Stimulated activated naive CD8-positive, alpha-beta T cell treated with anti-CD3 and anti-CD28 coated beads, Interleukin-15, Interleukin-2, amounts not matched to agents 100 ng/mL and 50 ng/mL, for 24 hours (primary cell): Measurements from ENCODE around the gene KIF13A.
"Not testable (repeated sequence)": the region's sequence is repeated elsewhere in the genome, so short reads cannot be mapped to it uniquely, and the experiment has no call there.

Experiments
- H3K27ac Mint-ChIP-seq: one replicate; pipeline ENCODE4 v1.8.0; 2021; ENCODE audit warnings: mild to moderate bottlenecking, mixed read lengths
- H3K27me3 Mint-ChIP-seq: one replicate; pipeline ENCODE4 v1.8.0; 2021; ENCODE audit warnings: mixed read lengths
- H3K36me3 Mint-ChIP-seq: one replicate; pipeline ENCODE4 v1.8.0; 2021; ENCODE audit warnings: low read depth, mixed read lengths
- H3K4me1 Mint-ChIP-seq: one replicate; pipeline ENCODE4 v1.8.0; 2021; ENCODE audit warnings: low read depth, mixed read lengths
- H3K4me3 Mint-ChIP-seq: one replicate; pipeline ENCODE4 v1.8.0; 2021; ENCODE audit warnings: mild to moderate bottlenecking, mixed read lengths
- H3K9me3 Mint-ChIP-seq: one replicate; pipeline ENCODE4 v1.8.0; 2021; ENCODE audit warnings: mixed read lengths

The KIF13A gene

DNA sequence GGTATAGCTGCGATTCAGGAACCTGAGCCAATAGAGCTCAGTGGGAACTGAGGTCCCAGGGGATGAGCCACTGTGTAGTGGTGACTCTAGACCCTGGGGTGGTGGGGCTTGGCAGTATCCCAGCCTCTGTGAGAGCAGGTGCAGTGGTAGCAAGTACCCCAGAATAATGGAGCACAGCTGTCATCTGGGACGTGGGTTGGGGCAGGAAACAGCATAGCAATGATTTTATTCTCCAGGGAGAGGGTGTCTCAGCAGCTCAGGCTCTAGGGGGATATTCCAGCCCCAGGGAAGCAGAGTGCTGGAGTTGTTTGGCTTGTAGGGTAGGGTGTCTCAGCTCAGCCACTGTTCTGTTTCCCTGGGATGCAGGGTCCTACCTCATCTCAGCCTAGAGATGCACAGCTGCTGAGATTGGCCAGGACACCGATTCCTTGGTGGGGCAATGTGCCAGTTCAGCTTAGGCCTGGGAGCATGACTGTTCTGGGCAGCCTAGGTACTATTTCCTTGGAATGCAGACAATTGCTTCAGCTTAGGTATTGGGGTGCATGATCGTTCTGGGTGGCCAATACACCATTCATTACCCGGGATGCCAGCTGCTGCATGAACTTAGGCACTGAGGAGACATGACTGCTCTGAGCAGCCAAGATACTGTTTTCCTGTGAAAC is 246.7 kb downstream of the KIF13A start:
- H3K9me3 Mint-ChIP-seq = peaks cover 14% of the 10 kb centered on the region
- no peaks in the 10 kb centered on the region for H3K4me1 Mint-ChIP-seq
- no peaks in the 10 kb centered on the region for H3K27me3 Mint-ChIP-seq
- no peak overlapping the region for H3K4me3 Mint-ChIP-seq
- H3K27ac Mint-ChIP-seq = no peak overlapping the region
- peaks cover 6% of the 10 kb centered on the region for H3K36me3 Mint-ChIP-seq

DNA sequence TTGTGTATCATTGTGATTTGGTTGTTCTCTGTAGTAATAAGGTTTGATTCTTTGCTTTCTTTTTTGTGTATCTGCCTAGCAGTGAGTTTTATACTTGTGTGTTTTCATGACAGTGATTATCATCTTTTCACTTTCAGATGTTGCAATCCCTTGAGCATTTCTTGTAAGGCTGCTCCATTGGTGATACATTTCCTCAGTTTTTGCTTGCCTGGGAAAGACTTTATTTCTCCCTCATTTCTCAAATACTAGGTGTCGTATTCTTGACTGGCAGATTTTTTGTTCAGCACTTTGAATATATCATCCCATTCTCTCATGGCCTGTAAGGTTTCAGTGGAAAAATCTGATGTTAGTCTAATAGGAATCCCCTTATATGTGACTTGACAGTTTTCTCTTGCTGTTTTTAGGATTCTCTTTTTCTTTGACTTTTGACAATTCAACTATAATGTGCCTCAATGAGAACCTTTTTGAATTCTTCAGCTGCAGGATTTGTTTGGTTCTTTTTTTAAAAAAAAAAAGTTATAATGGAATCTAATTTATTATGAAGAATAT is 249.7 kb downstream of the KIF13A start:
- Mint-ChIP-seq H3K36me3 (peaks cover 6% of the 10 kb centered on the region), H3K27ac (no peak overlapping the region), H3K9me3 (peaks cover 14% of the 10 kb centered on the region), H3K4me3 (no peak overlapping the region), H3K27me3 (no peaks in the 10 kb centered on the region), H3K4me1 (no peaks in the 10 kb centered on the region)

DNA sequence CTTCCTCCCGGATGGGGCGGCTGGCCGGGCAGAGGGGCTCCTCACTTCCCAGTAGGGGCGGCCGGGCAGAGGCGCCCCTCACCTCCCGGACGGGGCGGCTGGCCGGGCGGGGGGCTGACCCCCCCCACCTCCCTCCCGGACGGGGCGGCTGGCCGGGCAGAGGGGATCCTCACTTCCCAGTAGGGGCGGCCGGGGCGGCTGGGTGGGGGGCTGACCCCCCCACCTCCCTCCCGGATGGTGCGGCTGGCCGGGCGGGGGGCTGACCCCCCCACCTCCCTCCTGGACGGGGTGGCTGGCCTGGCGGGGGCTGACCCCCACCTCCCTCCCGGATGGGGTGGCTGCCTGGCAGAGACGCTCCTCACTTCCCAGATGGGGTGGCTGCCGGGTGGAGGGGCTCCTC is 252.1 kb downstream of the KIF13A start:
- not testable (repeated sequence) for H3K4me1 Mint-ChIP-seq, H3K27me3 Mint-ChIP-seq, H3K36me3 Mint-ChIP-seq, H3K4me3 Mint-ChIP-seq, H3K27ac Mint-ChIP-seq
- peaks cover 14% of the 10 kb centered on the region for H3K9me3 Mint-ChIP-seq

DNA sequence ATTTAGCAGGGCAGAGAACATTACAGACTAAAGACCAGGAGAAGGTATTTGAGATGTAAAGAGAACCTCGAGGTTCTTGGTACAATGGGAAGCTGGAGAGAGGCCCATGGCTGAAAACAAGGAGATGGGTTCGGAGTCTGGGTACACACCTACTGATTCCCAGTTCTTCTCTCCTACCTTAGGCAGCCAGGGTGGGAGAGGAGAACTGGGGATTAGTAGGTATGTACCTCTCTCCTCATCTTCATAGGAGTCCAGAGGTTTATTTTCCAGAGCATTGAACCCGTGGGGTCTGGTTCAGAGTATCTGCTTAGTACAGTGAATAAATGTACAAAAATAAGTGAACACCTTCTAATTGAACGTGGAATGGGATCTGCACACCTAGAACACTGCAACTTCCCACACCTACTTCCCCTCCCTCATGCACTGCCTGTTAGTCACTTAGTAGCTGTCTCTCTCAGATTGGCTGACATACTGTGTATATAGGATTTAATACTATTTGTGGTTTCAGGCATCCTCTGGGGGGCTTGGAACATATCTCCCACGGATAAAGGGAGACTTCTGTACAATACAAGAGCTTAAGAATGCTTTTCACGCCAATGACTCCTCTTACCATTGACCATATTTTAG is 257.2 kb downstream of the KIF13A start:
- H3K27me3 Mint-ChIP-seq = no peaks in the 10 kb centered on the region
- H3K4me1 Mint-ChIP-seq = no peaks in the 10 kb centered on the region
- H3K4me3 Mint-ChIP-seq = no peak overlapping the region
- no peak overlapping the region for H3K27ac Mint-ChIP-seq
- no peaks in the 10 kb centered on the region for H3K36me3 Mint-ChIP-seq
- H3K9me3 Mint-ChIP-seq = peaks cover 7% of the 10 kb centered on the region

DNA sequence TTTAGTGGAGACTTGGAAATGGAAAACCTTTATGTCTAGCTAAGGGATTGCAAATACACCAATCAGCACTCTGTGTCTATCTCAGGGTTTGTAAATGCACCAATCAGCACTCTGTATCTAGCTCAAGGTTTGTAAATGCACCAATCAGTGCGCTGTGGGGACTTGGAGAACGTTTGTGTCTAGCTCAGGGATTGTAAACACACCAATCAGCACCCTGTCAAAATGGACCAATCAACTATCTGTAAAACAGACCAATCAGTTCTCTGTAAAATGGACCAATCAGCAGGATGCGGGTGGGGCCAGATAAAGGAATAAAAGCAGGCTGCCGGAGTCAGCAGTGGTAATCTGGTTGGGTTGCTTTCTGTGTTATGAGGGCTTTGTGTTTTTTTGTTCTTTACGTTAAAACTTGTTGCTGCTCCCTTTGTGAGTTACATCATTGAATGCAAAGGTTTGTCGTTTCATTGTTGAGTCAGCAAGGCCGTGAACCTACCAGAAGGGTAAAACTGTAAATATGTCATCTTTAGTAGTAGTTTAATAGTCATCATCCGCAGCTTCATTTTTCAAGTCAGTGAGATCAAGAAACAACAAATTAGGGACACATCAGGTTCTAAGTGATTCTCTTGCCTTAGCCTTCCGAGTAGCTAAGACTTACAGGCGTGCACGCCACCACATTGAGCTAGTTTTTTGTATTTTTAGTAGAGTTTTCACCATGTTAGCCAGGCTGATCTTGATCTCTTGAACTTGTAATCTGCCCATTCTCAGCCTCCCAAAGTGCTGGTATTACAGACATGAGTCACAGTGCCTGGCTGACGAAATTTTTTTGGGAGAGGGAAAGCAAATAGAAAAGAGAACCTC is 258.0 kb downstream of the KIF13A start:
- Mint-ChIP-seq H3K27me3 (no peaks in the 10 kb centered on the region), H3K27ac (no peak overlapping the region), H3K4me3 (no peak overlapping the region), H3K36me3 (no peaks in the 10 kb centered on the region), H3K9me3 (peaks cover 7% of the 10 kb centered on the region), H3K4me1 (no peaks in the 10 kb centered on the region)

DNA sequence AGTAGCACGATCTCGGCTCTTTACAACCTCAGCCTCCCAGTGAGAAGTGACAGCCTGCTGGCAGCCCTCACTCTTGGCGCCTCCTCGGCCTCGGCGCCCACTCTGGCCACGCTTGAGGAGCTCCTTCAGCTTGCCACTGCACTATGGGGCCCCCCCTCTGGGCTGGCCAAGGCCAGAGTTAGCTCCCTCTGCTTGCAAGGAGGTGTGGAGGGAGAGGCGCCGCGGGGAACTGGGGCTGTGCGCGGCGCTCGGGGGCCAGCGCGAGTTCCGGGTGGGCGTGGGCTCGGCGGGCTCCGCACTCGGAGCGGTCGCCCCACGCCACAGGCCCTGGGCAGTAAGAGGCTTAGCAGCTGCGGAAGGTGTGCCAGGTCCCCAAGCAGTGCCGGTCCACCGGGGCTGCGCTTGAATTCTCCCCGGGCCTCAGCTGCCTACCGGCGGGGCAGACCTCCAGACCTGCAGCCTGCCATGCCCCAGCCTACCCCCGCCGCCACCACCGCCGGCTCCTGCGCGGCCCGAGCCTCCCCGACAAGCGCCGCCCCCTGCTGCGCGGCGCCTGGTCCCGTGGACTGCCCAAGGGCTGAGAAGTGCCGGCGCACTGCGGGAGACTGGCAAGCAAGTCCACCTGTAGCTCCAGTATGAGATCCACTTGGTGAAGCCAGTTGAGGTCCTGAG is 258.7 kb downstream of the KIF13A start:
- Mint-ChIP-seq H3K27ac (no peak overlapping the region), H3K4me1 (no peaks in the 10 kb centered on the region), H3K36me3 (no peaks in the 10 kb centered on the region)

DNA sequence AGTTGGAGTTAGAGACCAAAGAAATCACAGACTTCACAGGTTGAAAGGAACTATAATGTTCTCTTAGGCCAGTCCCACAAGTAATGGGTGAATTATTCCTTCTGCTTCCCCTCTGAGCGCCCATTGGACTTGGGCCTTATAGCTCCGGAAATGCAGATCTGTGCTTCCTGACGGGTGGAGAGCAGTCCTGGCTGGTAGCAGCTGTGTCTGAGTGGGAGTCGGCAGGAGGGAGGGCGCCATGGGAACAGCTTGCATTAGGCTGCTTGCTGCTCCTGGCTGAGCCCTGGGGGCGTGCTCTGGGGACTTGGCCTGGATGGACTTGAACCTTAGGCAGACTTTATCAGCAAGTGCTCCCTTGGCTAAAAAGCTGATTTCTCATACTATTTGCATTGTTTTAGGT is 262.4 kb downstream of the KIF13A start:
- Mint-ChIP-seq H3K4me3 (no peak overlapping the region), H3K4me1 (no peaks in the 10 kb centered on the region), H3K27me3 (no peaks in the 10 kb centered on the region), H3K27ac (no peak overlapping the region), H3K36me3 (no peaks in the 10 kb centered on the region), H3K9me3 (peaks cover 7% of the 10 kb centered on the region)

More for the DNA sequence above, 258.7 kb downstream of the KIF13A start:
- Mint-ChIP-seq H3K9me3 (peaks cover 7% of the 10 kb centered on the region), H3K27me3 (no peaks in the 10 kb centered on the region), H3K4me3 (no peak overlapping the region)

DNA sequence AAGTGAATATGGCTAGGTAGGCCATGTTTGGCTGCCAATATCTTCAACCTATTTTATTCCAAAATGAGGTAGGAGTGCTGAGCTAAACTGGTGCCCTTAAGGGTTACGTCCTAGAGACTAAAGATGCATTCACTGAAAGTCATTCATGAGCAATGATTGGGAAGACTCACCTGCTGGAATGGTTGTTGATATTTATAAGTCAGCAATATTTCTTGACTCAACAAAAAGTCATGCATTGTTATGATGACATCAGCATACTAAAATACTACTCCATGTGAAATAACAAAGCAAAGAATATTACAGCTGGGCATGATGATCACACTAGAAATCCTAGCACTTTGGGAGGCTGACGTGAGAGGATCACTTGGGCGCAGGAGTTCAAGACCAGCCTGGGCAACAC is 263.1 kb downstream of the KIF13A start:
- H3K27me3 Mint-ChIP-seq = no peaks in the 10 kb centered on the region
- H3K4me3 Mint-ChIP-seq = no peak overlapping the region
- H3K27ac Mint-ChIP-seq = no peak overlapping the region
- no peaks in the 10 kb centered on the region for H3K4me1 Mint-ChIP-seq
- no peaks in the 10 kb centered on the region for H3K36me3 Mint-ChIP-seq
- peaks cover 2% of the 10 kb centered on the region for H3K9me3 Mint-ChIP-seq

DNA sequence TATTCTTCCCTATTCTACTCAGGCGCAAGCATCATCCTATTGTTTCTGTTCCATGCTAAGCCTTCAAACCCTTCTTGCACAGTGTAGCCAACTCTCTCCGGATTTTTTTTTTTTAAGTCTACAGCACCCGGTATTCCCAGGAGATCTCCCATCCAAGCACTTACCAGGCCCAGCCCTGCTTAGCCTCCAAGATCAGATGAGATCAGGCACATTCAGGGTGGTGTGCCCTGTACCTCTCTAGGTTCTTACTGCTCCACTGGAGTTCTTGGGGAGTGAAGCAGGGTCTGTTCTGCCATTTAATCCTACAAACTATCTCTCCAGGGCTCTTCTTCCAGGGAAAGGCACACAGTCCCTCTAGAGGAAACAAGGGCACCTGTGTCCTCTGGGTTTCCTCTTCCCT is 265.8 kb downstream of the KIF13A start:
- Mint-ChIP-seq H3K36me3 (no peaks in the 10 kb centered on the region), H3K9me3 (no peaks in the 10 kb centered on the region), H3K27me3 (no peaks in the 10 kb centered on the region), H3K4me3 (no peak overlapping the region), H3K27ac (no peak overlapping the region), H3K4me1 (no peaks in the 10 kb centered on the region)

DNA sequence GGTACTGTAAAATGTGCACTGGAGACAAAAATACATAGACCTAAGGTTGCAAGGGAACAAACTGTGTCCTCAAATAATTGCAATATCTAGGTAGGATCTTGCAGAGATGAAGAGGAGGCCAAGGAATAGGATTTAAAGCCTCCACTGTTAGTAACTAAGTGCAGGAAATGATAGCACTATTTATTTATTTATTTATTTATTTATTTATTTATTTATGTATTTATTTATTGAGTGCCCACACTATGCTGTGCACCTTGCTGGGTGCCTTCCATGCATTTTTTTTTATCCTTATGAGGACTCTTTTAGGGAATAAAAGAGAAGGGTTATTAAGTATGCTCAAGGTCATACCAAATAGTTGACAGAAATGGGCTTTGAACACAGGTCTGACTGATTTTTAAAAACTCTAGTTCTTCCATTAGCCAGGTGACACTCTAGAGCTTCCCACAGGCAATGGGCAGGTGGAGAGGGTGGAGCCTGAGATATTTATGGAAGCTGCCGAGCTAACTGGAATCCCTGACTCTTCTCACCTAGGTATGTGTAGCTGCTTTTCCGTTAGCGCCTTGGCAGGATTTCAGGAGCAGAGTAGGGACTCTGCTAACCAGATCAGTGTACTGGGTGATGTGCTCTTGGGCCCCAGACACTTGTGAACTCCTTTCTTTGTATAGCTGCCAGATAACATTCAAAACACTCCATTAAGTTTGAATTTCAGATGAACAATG is 268.0 kb downstream of the KIF13A start:
- H3K4me1 Mint-ChIP-seq = peaks cover 11% of the 10 kb centered on the region
- no peaks in the 10 kb centered on the region for H3K36me3 Mint-ChIP-seq
- no peak overlapping the region for H3K27ac Mint-ChIP-seq
- no peak overlapping the region for H3K4me3 Mint-ChIP-seq
- no peaks in the 10 kb centered on the region for H3K27me3 Mint-ChIP-seq
- no peaks in the 10 kb centered on the region for H3K9me3 Mint-ChIP-seq

DNA sequence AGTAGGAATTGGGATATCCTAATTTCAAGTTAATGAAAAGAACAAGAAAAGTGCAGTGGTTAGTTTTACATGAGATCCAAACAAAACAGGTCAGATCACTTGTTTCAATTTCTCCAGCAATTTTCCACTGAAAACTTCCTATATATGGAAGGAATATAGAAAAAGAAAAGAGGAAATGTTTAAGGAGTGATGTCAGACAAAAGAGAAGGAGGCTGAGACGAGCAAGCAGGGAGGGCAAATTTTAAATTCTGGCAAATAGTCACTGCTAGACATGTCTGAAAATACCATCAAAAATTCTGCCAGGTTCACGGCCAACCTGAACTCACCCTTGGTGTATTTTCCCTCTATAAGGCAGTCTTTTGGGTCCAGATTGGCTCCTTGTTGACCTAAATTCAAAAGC is 271.2 kb downstream of the KIF13A start:
- Mint-ChIP-seq H3K36me3 (no peaks in the 10 kb centered on the region), H3K4me3 (no peak overlapping the region), H3K27ac (no peak overlapping the region), H3K27me3 (no peaks in the 10 kb centered on the region), H3K9me3 (no peaks in the 10 kb centered on the region), H3K4me1 (peaks cover 16% of the 10 kb centered on the region)

DNA sequence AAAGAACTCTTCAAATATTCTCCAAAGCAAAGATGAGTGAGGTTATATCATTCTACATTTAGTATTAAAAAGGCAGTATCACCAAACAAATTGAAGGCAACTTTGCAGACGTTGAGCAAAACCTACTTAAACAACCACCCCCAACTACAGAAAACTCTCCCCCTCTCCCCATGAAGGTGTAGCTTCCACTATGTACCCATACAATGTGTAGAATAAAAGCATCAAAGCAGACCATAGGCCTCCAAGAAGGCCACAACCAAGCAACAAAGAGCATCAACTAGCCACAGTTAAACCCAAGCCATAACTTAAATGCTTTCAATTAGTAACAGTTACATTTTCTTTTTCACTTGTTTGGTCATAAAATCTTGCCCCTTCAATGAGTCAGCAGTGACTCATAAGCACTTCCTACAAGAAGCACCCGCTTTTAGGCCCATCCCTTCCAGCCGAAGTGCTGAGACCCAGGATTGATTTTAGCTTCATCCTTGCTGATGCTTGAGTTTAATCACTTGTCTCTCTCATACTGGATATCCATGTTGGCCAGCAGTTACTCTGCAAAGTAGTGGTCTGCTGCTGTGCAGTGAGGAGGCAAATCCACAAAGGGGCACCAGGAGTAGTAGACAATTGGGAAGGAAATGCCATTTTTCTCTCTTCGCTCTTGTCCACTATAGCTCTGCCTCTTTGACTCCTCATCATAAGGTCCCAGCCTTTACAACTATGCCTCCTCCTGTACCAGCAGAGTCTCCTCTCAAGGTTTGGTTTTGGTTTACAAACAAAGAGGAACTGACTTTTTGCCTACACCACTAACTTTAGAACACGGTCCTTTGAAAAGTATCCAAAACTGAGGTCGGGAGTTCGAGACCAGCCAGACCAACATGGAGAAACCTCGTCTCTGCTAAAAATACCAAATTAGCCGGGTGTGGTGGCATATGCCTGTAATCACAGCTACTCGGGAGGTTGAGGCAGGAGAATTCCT is 272.3 kb downstream of the KIF13A start:
- H3K36me3 Mint-ChIP-seq = no peaks in the 10 kb centered on the region
- peaks cover 16% of the 10 kb centered on the region for H3K4me1 Mint-ChIP-seq
- no peaks in the 10 kb centered on the region for H3K27me3 Mint-ChIP-seq
- H3K4me3 Mint-ChIP-seq = peak overlapping the region; percentile 56
- peak overlapping the region; percentile 59 for H3K27ac Mint-ChIP-seq
- no peaks in the 10 kb centered on the region for H3K9me3 Mint-ChIP-seq

DNA sequence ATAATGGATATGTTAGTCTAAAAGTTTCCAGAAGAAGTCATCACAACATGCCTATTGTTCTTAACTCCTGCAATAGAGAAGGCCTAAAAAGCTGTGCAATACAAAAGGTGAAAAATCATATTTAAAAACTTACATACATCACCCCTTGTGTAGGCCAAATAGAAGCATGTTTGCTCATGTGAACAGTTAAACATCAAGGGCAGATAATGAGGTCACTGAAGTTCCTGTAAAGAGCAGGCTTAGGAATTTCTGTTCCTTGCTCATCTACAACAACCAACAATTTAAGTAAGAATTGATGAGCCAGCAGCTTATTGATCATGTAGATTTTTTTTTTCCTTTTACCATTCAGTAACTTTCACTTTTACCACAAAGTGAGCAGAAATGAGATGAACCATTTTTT is 273.3 kb downstream of the KIF13A start:
- H3K36me3 Mint-ChIP-seq = peaks cover 5% of the 10 kb centered on the region
- H3K27ac Mint-ChIP-seq = no peak overlapping the region
- H3K4me3 Mint-ChIP-seq = no peak overlapping the region
- peaks cover 16% of the 10 kb centered on the region for H3K4me1 Mint-ChIP-seq
- no peaks in the 10 kb centered on the region for H3K27me3 Mint-ChIP-seq
- H3K9me3 Mint-ChIP-seq = no peaks in the 10 kb centered on the region
